Measurements from ENCODE around the gene ABTB2. TPM values are rescaled to one million over a fixed set of nuclear protein-coding genes. Genes with fewer than 3 reads are reported as not detected.

Gene ABTB2
- total RNA-seq, 1 experiment from 2014 or later = 5.5 TPM

- Mint-ChIP-seq H3K27me3 (ENCODE audit: low read depth) (no peaks in the 10 kb centered on the region), H3K4me1 (peaks cover 16 to 20% of the 10 kb centered on the region in 2 experiments), H3K36me3 (ENCODE audit: insufficient read depth in 1 of 3, low read depth in 3 of 3) (no peaks in the 10 kb centered on the region; a peak in 1 of 7 replicates), H3K9me3 (no peaks in the 10 kb centered on the region), H3K27ac (peak overlapping the region in 2 of 3 experiments; percentile 32 to 35; a peak in 2 of 7 replicates), H3K4me3 (no peak overlapping the region)
- DNase-seq = no peak
- Histone ChIP-seq H3K18ac (ENCODE audit: insufficient read length, low read depth, low read length) (no peak overlapping the region), H3K56ac (ENCODE audit: insufficient read length, low read depth, low read length) (no peak overlapping the region), H4K20me1 (ENCODE audit: control insufficient read depth, insufficient read depth, insufficient read length) (no peaks in the 10 kb centered on the region), H3K9me3 (ENCODE audit: control insufficient read depth, low read depth, low read length) (no peaks in the 10 kb centered on the region), H4K8ac (replicated peaks; ENCODE audit: insufficient read length, low read depth, low read length) (no peak overlapping the region), H4K91ac (ENCODE audit: insufficient read length, low read depth, low read length) (no peak overlapping the region), H3K14ac (ENCODE audit: insufficient read depth, low read length) (no peak overlapping the region), H2AFZ (ENCODE audit: low read length) (no peak overlapping the region), H2BK5ac (ENCODE audit: insufficient read length, low read length) (no peak overlapping the region), H2BK20ac (ENCODE audit: low read depth, low read length, poor library complexity, severe bottlenecking) (no peak overlapping the region), H3K23me2 (ENCODE audit: insufficient read length, low read depth, low read length, poor library complexity, severe bottlenecking) (no peaks in the 10 kb centered on the region), H4K5ac (ENCODE audit: insufficient read length, low read depth, low read length) (no peak overlapping the region), H3K4ac (ENCODE audit: low read depth, low read length) (no peak overlapping the region), H3K79me1 (ENCODE audit: insufficient read depth, low read depth, low read length, poor library complexity, severe bottlenecking) (no peaks in the 10 kb centered on the region), H2BK120ac (ENCODE audit: low read depth, low read length, poor library complexity, severe bottlenecking) (no peak overlapping the region), H2AK5ac (ENCODE audit: insufficient read length, low read length) (no peak overlapping the region), H3K4me1 (ENCODE audit: insufficient read depth, low read length) (no peaks in the 10 kb centered on the region), H3K4me2 (ENCODE audit: insufficient read depth, insufficient read length, low read length) (no peak overlapping the region), H2BK15ac (ENCODE audit: low read depth, low read length) (no peak overlapping the region), H3T11ph (ENCODE audit: low read length) (no peak overlapping the region), H3K23ac (ENCODE audit: insufficient read length, low read depth, low read length) (no peak overlapping the region), H2BK12ac (ENCODE audit: insufficient read length, low read depth, low read length) (no peak overlapping the region), H3K27me3 (ENCODE audit: insufficient read depth, low read length) (no peaks in the 10 kb centered on the region), H3K27ac (ENCODE audit: insufficient read length, low read depth, low read length) (no peak overlapping the region), H3K79me2 (ENCODE audit: insufficient read depth, low read length) (no peaks in the 10 kb centered on the region), H3K9ac (ENCODE audit: extremely low read depth, insufficient read length, low read length) (no peak overlapping the region)
- WGBS (ENCODE audit: extremely low coverage, insufficient read length, low lambda C conversion rate) = no CpG with 5 or more reads among the region's 8 CpGs
- TF ChIP-seq, protein P1, sequence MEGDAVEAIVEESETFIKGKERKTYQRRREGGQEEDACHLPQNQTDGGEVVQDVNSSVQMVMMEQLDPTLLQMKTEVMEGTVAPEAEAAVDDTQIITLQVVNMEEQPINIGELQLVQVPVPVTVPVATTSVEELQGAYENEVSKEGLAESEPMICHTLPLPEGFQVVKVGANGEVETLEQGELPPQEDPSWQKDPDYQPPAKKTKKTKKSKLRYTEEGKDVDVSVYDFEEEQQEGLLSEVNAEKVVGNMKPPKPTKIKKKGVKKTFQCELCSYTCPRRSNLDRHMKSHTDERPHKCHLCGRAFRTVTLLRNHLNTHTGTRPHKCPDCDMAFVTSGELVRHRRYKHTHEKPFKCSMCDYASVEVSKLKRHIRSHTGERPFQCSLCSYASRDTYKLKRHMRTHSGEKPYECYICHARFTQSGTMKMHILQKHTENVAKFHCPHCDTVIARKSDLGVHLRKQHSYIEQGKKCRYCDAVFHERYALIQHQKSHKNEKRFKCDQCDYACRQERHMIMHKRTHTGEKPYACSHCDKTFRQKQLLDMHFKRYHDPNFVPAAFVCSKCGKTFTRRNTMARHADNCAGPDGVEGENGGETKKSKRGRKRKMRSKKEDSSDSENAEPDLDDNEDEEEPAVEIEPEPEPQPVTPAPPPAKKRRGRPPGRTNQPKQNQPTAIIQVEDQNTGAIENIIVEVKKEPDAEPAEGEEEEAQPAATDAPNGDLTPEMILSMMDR (conservative IDR thresholded peaks at IDR 0.05) = no peak
Observed at GRCh38 chr11:34243600-34244464, 114.0 kb downstream of the ABTB2 start.
